SU-DHL-6 (cell line): ENCODE results near the gene TTBK1.

Source experiments
- EZH2phosphoT487 ChIP-seq: fragments of 200-600 bp; sonication (generic), shearing (Covaris generic); conservative IDR thresholded peaks from 2 replicates; pipeline ENCODE4 v1.6.1; 2018; ENCODE audit warnings: mild to moderate bottlenecking, antibody characterized with exemption, low read length, moderate library complexity, mixed read lengths
- TF ChIP-seq, protein P1 (sequence below): fragments of 200-600 bp; sonication (generic); IDR thresholded peaks from one replicate; pipeline ENCODE4 v1.5.1; 2017; ENCODE audit warnings: antibody characterized with exemption, mild to moderate bottlenecking, low read length, moderate library complexity; ENCODE audit not compliant: insufficient read depth, poor library complexity, severe bottlenecking

DNA sequence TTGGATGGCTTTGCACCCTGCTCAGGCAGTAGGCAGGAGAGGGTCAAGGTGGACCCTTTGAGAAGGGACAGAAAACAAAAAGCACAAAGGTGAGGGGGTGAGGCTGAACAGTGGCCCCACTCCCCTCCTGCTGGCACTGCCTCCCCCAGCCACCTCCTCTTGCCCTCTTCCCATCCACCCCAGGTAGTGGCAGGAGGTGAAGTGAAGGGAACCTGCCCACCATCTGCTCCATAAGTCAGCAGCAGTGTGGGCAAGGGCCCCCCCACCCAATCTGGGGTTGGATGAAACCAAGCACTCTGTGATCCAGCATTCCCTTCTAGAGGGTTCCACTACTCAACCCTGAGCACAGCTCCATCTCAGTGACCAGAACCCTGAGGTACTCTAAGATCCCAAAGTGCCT lies 28.7 kb downstream of the TTBK1 start:
- TF ChIP-seq, protein P1, sequence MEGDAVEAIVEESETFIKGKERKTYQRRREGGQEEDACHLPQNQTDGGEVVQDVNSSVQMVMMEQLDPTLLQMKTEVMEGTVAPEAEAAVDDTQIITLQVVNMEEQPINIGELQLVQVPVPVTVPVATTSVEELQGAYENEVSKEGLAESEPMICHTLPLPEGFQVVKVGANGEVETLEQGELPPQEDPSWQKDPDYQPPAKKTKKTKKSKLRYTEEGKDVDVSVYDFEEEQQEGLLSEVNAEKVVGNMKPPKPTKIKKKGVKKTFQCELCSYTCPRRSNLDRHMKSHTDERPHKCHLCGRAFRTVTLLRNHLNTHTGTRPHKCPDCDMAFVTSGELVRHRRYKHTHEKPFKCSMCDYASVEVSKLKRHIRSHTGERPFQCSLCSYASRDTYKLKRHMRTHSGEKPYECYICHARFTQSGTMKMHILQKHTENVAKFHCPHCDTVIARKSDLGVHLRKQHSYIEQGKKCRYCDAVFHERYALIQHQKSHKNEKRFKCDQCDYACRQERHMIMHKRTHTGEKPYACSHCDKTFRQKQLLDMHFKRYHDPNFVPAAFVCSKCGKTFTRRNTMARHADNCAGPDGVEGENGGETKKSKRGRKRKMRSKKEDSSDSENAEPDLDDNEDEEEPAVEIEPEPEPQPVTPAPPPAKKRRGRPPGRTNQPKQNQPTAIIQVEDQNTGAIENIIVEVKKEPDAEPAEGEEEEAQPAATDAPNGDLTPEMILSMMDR: no peak
- TF ChIP-seq EZH2phosphoT487: no peak
